ENCODE data around the gene PRSS56.

PRSS56 gene

DNA sequence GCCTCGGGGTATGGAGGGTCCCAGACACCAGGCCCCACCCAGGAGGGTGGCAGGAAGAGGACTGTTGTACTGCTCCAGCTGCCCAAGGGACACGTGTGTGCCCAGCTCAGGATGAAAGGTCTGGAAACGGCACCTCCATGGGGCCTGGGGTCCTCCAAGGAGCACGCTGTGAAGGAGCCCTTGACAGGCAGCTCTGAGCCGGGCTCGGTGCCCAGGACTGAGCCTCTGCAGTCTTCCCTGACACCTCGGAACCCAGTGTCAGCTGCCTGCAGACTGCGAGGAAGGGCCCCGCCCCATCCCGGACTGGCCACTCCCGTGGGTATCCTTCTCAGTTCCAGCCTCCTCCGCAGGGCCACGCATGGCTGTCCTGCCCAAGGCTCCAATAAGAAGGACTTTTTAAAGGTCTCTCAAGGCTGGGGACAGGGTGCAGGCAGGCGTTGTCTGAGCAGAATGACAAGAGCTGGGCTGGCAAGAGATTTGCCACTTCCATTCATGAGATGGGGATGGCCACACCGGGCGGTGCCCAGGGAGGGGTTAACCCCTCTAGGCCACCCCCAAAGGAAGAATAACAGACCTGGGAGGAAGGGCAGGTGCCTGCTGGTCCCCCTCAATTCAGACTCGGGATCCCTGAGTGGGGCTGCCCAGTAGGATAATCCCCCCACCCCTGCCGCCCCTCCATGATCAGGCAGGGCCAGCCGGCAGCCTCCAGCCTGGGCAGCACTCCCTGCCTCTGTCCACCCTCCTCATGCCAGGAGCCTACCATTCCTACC lies 41.4 kb upstream of the PRSS56 start:
- peaks cover 23% of the 10 kb centered on the region for H3K27me3 ChIP-seq
- H3K27ac ChIP-seq, result no peak overlapping the region
- TF ChIP-seq, protein P1, sequence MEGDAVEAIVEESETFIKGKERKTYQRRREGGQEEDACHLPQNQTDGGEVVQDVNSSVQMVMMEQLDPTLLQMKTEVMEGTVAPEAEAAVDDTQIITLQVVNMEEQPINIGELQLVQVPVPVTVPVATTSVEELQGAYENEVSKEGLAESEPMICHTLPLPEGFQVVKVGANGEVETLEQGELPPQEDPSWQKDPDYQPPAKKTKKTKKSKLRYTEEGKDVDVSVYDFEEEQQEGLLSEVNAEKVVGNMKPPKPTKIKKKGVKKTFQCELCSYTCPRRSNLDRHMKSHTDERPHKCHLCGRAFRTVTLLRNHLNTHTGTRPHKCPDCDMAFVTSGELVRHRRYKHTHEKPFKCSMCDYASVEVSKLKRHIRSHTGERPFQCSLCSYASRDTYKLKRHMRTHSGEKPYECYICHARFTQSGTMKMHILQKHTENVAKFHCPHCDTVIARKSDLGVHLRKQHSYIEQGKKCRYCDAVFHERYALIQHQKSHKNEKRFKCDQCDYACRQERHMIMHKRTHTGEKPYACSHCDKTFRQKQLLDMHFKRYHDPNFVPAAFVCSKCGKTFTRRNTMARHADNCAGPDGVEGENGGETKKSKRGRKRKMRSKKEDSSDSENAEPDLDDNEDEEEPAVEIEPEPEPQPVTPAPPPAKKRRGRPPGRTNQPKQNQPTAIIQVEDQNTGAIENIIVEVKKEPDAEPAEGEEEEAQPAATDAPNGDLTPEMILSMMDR (IDR thresholded peaks at IDR 0.05), result no peak

DNA sequence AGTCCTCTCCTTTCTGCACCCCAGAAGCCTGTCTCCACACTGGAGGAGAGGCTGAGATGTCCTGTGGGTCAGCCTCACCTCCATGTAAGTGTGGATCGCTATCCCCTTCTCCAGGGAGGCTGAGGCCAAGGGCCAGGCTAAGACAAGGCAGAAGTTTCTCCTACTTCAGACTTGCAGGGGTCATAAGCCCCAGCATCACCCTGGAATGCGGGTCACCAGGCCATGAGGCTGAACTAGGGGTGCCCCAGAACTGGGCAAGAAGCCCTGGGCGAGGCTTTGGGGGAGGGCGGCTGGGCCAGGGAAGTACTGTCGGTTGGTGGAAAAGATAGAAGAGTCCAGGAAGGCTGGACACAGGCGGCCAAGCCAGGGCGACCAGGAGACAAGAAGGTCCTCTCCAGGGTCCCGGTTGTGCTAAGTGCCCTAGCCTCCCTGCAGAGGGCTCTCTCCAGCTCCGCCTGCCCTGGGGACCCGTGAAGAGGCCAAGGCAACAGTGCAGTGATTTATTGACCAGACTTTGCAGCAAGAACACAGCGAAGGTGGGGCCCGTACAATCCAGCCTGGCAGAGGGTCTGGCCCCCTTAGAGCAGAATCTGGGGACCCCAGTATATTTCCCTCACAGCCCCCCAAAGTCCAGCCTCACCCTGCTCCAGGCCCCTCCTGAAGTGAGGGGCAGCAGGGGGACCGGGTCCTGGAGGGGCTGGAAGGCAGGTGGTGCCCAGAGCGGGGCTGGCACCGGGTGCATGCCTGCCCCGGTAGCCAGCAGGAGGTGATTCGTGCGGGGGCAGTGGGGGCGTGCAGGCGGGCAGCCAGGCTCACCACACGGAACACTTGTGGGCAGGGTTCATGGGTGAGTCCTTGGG lies 40.6 kb upstream of the PRSS56 start:
- no peak overlapping the region for H3K27ac ChIP-seq
- no peak overlapping the region for H3K4me3 ChIP-seq (ENCODE audit: low read depth in 1 of 2, low read length in 1 of 2)
- no peaks in the 10 kb centered on the region for H3K9me3 ChIP-seq
- TF ChIP-seq, protein P1 (IDR thresholded peaks at IDR 0.05), result no peak
- no peaks in the 10 kb centered on the region for H3K4me1 ChIP-seq (ENCODE audit: control insufficient read depth in 1 of 2, insufficient read depth in 1 of 2, low read depth in 1 of 2, low read length in 1 of 2)
- H3K27me3 ChIP-seq, result peaks cover 23% of the 10 kb centered on the region
- H3K36me3 ChIP-seq, result no peaks in the 10 kb centered on the region

More for the DNA sequence above, 41.4 kb upstream of the PRSS56 start:
- Histone ChIP-seq H3K9me3 (no peaks in the 10 kb centered on the region), H3K4me1 (ENCODE audit: control insufficient read depth in 1 of 2, insufficient read depth in 1 of 2, low read depth in 1 of 2, low read length in 1 of 2) (no peaks in the 10 kb centered on the region), H3K4me3 (ENCODE audit: low read depth in 1 of 2, low read length in 1 of 2) (no peak overlapping the region), H3K36me3 (no peaks in the 10 kb centered on the region)

DNA sequence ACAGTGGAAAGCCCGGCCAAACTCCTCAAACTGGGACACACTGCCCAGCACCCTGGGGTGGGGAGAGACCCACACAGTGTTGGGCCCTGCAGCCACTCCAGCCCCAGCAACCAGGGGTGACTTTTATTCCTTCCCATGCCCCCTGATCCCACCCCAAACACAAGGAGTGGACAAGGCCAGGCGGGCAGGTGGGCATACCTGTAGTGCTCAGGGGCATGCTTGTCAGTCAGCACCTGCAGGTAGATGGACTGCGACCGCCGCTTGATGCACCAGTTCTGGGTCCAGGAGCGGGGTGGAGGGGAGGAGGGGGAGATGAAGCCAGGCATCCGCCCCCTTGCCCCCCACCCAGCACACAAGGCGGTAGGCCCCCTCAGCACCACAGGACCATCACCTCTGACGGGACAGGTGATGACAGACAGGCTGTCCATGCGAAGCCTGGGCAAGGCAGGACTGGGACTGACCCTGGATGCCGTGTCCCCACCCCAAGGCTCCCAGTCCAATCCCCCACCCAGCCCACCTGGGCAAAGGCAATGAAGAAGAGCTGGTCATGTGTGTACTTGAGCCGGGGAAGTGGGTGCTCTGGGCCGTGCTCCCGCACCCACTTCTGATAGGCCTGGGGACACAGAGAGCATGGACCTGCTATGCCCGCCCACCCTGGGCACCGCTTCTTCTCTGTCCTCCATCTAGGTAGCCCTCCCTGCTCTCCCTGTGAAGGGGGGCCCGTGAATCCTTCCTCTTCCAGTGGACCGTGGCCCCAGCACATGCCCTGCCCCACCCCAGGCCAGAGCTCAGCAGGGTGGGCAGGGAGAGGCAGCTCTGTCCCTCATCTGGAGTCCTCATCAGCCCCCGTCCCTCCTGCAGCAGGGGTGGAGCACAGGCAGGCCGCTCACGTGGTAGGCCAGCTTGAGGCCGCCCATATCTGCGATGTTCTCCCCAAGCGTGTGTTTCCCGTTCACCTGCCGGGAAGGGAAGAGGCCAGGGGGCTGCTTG lies 39.7 kb upstream of the PRSS56 start:
- peaks cover 31% of the 10 kb centered on the region for H3K27me3 ChIP-seq
- no peaks in the 10 kb centered on the region for H3K9me3 ChIP-seq
- no peak overlapping the region for H3K4me3 ChIP-seq (ENCODE audit: low read depth in 1 of 2, low read length in 1 of 2)
- TF ChIP-seq, protein P1 (IDR thresholded peaks at IDR 0.05), result no peak
- no peak overlapping the region for H3K27ac ChIP-seq
- H3K4me1 ChIP-seq (ENCODE audit: control insufficient read depth in 1 of 2, insufficient read depth in 1 of 2, low read depth in 1 of 2, low read length in 1 of 2), result no peaks in the 10 kb centered on the region
- H3K36me3 ChIP-seq, result no peaks in the 10 kb centered on the region

DNA sequence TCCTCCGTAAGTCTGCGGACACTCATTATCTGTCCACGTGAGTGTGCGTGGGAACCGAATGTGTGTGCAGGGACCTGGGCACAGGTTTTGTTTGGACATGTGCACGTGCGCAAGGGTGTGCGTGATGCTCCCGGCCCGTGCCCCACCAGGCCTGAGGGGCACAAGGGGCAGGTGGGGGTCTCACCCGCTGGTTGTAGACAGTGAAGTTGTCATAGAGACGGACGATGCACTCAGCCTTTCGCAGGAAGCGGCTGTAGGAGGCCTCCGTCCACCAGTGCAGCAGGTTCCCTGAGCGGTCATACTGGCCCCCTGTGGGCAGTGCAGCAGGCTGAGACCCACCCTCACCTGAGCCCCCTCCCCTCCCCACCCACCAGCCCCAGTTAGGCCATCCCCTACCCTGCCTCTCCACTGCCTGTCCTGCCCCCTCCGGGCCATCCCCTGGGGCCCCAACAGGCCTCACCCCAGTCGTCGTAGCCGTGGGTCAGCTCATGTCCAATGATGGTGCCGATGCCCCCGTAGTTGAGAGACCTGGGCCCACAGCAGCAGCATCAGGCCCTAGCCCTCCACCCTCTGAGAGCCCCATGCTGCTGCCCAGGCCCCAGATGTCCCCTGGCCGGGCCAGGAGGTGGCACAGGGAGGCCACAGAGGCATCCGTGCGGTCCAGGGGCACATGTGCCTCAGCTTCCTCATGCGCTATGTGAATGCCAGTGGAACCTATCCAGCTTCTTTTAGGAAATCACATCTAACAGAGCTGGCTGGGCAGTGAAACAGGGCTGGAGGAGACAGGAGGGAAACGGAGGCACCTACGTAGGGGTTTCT lies 38.7 kb upstream of the PRSS56 start:
- H3K9me3 ChIP-seq, result no peaks in the 10 kb centered on the region
- H3K27ac ChIP-seq, result no peak overlapping the region
- no peaks in the 10 kb centered on the region for H3K36me3 ChIP-seq
- H3K4me3 ChIP-seq (ENCODE audit: low read depth in 1 of 2, low read length in 1 of 2), result no peak overlapping the region
- H3K27me3 ChIP-seq, result peaks cover 42% of the 10 kb centered on the region
- H3K4me1 ChIP-seq (ENCODE audit: control insufficient read depth in 1 of 2, insufficient read depth in 1 of 2, low read depth in 1 of 2, low read length in 1 of 2), result no peaks in the 10 kb centered on the region
- TF ChIP-seq, protein P1 (IDR thresholded peaks at IDR 0.05), result no peak
